Non-pigmented ciliary epithelial cell (primary cell): Measurements from ENCODE around the gene SWAP70.
A peak's percentile ranks its signal among the peaks of the same experiment; 100 is the strongest.
"Not testable (repeated sequence)": the region's sequence is repeated elsewhere in the genome, so short reads cannot be mapped to it uniquely, and the experiment has no call there.

ENCODE experiments used
- DNase-seq: peaks from one replicate; pipeline ENCODE4 v3.0.0-alpha.2; 2010; ENCODE audit warnings: low read depth

SWAP70 gene

DNA sequence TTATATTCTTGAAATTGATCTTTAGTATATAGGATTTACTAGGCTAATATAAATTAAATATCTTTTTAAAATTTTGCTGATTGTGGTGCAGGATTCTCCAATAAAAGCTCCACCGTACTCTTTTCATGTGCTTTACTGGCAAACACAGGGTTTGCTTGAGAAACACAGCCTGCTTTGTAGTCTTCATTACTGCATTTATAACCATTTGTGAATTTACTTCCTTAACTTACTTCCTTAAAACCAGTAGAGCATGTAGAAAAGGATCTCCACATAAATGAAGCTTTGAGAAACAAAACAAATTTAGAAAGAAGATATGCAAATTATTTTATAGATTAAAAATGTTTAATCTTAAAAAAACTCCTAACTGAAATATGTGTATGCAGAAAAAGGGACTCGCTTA is 28.8 kb downstream of the SWAP70 start:
- no peak for DNase-seq

DNA sequence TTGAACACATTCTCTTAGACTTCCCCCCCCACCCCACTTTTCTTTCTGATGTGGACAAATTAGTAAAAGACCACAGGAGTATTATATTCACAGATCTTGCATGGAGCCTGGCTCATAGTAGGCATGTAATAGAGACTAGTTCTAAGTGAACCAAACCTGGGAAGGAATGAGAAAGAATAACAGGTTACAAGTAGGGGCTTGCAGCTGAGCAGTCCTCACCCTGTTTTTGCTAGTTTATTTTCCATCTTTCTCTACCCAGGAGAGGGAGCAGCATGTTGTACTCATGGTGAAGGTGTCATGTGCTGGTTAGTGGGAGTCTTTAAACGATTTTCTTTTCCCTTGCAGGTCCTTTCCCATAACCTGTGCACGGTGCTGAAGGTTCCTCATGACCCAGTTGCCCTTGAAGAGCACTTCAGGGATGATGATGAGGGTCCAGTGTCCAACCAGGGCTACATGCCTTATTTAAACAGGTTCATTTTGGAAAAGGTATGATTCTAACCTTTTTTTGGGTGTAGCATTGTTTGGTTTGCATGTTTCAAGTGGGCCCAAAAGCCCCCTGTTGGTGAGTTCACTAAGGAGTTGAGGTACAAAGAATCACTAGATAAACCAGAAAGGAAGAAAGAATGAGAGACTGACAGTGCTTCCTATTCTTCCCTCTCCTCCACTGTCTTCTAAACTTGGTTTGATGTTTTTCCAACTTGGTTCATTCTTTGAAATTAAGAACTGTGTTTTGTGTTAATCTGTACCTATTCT is 30.1 kb downstream of the SWAP70 start:
- DNase-seq: no peak

- DNase-seq: not testable (repeated sequence)
Observed at GRCh38 chr11:9695228-9695627, 31.4 kb downstream of the SWAP70 start.

DNA sequence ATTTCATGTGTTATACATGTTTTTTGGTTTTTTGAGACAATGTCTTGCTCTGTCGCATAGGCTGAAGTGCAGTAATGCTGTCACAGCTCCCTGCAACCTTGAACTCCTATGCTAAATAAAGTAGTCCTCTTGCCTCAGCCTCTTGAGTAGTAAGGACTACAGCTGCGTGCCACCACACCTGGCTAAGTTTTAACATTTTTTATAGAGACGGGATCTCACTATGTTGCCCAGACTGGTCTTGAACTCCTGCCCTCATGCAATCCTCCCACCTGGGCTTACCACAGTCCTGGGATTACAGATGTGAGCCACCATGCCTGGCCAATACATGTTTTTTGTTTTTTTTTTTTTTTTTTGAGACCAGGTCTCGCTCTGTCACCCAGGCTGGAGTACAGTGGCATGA is 33.9 kb downstream of the SWAP70 start:
- no peak for DNase-seq

GRCh38 chr11:9700105-9700801 is 36.4 kb downstream of the SWAP70 start:
- DNase-seq: no peak

- no peak for DNase-seq
Observed at GRCh38 chr11:9701799-9702198, 37.9 kb downstream of the SWAP70 start.

DNA sequence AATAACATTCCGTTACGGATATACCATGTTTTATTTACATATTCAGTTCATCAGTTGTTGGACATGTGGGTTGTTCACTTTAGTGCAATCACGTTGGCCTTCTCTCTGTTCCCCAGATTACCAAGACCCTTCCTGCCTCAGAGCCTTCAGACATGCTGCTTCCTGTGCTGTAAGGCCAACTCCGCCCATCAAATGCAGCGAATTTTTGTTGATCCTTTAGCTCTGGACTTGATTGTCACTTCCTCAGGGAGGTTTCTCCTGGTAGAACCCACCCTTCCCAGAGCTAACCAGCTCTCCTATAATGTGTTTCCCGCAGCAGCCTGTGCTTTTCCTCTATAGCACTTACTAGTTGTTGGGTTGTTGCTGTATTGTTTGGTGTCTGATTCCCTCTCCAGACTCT is 39.4 kb downstream of the SWAP70 start:
- no peak for DNase-seq

DNA sequence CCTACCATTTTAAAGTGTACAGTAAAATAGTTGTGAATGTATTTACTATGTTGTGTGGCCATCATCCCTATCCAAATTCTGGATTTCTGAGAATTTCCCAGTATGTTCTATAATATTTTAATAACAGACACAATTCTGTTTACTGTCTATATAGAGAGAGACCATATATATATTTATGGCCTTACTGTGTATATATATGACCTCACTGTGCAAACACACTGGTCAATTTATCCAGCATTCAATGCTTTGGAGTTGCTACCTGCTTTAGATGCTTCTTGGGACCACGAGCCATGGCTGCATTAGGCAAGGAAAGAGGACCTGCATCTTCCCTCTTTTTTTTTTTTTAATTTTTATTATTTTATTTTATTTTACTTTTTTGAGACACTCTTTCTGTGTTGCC is 40.2 kb downstream of the SWAP70 start:
- DNase-seq: no peak

DNA sequence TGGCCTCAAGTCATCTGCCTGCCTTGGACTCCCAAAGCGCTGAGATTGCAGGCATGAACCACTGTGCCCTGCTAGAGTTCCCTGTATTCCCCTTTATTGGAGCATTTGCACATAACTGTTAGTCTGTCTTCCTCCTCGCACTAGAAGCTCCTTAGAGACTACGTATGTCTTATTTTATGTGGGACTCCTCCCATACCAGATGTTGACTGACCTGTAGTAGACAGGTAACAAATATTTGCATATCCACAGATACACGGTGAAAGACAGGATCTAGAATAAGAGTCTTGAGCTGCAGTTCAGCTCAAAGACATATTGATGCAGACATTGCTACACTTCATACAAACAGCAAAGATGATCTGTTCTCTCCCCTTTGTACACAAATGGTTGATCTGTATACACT is 40.7 kb downstream of the SWAP70 start:
- DNase-seq: no peak

GRCh38 chr11:9705361-9705760 is 41.5 kb downstream of the SWAP70 start:
- DNase-seq: not testable (repeated sequence)

DNA sequence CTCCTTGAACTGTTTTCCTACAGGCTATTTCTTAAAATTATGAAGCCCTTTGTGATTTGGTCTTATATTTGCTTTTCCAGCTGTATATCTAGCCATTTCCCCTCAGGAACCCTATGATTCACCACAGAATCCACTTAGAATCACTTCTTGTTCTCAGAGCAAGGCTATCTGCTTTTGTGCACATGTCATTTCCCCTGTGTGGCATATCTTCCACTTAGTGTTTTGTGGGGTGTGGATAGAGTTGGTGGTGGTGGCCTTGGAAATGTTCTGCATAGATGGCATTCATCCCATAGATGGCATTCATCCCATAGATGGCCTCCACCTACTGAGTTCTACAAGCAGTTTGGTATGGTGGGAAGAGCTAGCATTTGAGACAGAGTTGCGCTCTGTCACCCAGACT is 44.7 kb downstream of the SWAP70 start:
- no peak for DNase-seq

DNA sequence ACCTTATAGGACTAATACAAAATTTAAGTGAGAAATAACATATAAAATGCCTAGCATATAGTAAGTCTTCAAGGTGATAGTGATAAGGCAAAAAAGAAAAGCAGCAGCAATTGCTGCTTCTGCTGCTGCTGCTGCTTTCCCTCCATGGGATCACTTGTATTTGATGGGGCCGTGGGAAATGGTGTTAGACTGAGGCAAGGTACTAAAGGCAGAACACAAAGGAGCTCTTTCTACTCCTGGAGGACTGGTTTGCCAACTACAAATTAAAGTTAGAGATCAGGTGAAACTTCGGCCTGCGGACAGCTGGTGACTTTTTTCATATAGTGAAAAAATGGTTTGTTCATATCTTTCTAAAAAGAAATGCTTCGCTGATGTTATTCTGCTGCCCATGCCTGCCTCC is 46.3 kb downstream of the SWAP70 start:
- no peak for DNase-seq

GRCh38 chr11:9710852-9711251 is 47.0 kb downstream of the SWAP70 start:
- DNase-seq: no peak

GRCh38 chr11:9711454-9712307 is 47.8 kb downstream of the SWAP70 start:
- DNase-seq: no peak

DNA sequence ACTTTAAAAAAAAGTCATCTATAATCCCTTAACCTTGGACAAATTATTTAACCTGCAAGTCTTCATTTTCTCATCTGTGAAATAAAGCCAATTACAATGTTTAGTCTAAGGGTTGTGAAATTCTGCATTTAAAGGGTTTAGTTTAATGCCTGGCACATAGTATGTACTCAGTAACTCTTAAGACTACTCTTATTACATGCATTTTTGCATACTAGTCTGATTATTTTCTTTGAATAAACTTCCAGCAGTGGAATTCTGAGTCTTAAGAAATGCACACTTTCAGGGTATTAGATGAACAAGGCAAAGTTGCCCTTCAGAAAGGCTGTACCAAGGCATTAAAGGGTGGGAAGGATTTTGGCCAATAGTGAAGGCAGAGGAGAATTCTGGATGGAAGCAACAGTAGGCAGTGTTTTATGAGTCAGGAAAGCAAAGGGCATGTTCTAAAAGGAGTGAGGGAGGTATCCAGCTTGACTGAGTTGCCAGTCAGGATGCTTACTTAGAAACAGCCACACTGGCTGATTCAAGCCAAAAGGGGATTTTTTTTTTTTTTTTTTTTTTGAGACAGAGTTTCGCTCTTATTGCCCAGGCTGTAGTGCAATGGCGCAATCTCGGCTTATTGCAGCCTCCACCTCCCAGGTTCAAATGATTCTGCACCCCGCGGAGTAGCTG is 50.5 kb downstream of the SWAP70 start:
- no peak for DNase-seq

DNA sequence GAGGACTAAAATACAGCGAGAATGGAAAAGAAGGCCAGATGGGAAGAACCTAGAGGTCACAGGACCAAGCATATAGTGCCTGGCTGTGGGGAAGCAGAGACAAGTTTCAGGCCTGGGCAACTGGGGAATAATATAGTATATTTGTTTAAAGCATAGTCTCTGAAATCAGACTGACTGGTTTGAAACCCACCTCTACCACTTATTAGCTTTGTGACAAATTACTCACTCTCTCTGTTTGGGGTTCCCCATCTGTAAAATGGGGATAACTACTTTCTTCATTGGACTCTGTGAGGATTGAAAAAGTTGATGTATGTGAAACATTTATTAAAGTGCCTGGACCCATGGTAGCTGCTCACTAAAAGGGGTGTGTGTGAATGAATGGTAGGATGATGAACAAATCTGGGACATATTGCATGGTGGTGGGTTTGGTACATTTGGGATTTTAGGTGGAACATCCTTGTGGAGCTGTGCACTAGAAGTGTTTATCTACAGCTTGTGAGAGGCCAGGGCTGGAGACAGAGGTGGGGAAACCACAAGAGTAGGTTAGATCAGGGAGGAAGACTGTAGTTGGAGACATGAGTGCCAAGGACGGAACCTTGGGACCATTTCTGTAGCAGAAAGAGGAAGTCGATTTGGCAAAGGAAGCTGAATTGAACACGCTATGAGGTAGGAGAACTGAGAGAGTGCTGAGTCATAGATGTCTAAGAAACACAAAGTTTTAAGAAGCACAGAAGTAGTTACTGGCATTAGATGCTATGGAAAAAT is 52.6 kb downstream of the SWAP70 start:
- DNase-seq: peak; percentile 48

GRCh38 chr11:9717040-9717357 is 53.1 kb downstream of the SWAP70 start:
- DNase-seq: no peak

GRCh38 chr11:9717719-9718118 is 53.8 kb downstream of the SWAP70 start:
- no peak for DNase-seq

DNA sequence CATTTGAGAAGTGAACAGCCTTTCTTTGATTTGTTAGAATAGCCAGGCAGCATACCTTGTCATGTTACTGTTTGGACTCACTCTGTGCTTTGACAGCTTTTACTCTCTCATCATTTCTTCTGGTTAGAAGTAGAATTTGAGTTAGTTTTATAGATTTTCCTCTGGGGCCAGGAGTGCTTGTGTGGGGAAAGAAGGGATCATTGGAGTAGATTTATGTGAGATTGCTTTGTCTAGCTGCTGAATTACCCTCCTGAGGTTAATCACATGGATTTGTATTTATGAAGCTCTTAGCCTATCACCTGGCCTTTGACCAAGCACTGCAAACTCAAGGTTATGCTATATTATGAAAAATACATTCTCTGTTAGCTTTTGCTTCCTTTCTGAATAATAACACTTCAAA is 54.3 kb downstream of the SWAP70 start:
- no peak for DNase-seq

DNA sequence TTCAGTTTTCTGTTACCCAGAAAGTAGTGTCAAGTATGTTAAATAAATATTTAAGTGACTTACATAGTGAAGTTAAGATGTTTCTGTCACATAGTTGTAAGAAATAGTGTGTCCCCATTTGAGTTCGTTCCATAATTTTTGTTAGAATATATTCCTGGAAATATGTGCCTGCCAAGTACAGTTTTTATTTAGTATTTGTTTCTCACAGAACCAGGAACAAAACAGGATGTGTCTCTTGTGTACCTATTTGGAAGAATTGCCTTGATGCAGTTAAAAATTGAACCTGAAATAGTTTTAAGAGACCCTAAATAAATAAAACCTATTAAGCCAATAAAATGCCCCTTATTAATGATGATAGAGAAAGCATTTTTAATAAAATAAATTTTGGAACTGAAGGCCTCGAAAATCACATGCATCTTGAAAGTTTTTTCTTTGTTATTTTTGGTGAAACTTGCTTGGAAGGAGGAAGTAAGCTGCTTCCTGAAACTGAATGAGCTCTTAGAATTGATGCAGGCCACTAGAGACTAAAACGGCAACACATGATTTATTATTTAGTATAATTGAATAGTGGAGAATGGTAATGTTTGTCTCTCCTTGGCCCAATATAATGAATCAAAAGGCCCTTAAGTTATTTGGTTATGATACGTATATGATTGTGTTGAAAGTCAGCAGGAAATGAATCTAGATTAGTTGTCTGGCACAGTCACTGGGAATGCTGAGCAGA is 55.9 kb downstream of the SWAP70 start:
- DNase-seq: no peak

DNA sequence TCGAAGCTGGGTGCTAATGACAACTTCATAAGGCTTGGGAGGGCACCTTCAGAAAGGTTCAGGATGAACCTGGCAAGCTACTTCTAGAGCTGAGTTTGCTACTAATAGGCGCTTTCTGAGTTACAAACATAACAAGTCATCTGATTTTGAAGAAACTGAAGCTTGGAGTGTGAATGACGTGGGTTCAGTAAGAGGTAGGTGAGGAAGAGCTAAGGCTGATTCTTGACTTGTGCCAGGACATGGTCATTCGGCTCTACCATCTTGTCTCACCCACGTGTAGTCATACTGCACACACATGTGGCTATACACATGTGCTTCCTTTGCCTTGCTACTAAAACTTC is 56.4 kb downstream of the SWAP70 start:
- DNase-seq: no peak
